Mesendoderm (in vitro differentiated cells): Measurements from ENCODE around the gene ADPRH.
"Not testable (repeated sequence)": the region's sequence is repeated elsewhere in the genome, so short reads cannot be mapped to it uniquely, and the experiment has no call there.

Experiments
- DNase-seq: peaks from one replicate; pipeline ENCODE4 v3.0.0; 2013
- H2AK5ac ChIP-seq: 2 replicates; pipeline ENCODE4 v1.6.1; 2013; ENCODE audit warnings: low read length, inconsistent platforms
- H2BK120ac ChIP-seq: 2 replicates; pipeline ENCODE4 v1.6.1; 2013; ENCODE audit warnings: low read depth, mild to moderate bottlenecking, low read length, moderate library complexity, mixed read lengths
- H2BK15ac ChIP-seq: replicated peaks from 2 replicates; pipeline ENCODE4 v1.6.1; 2013; ENCODE audit warnings: low read depth, mild to moderate bottlenecking, moderate library complexity
- H2BK5ac ChIP-seq: 2 replicates; pipeline ENCODE4 v1.6.1; 2013; ENCODE audit warnings: low read length, inconsistent platforms
- H3K18ac ChIP-seq: 2 replicates; pipeline ENCODE4 v1.6.1; 2013; ENCODE audit warnings: mild to moderate bottlenecking, low read length, mixed read lengths
- H3K23ac ChIP-seq: one replicate; pipeline ENCODE4 v1.6.1; 2013; ENCODE audit warnings: low read length
- H3K27ac ChIP-seq: 2 replicates; pipeline ENCODE4 v1.5.1; 2013; ENCODE audit warnings: low read depth, mild to moderate bottlenecking, inconsistent platforms, low read length, moderate library complexity
- H3K27me3 ChIP-seq: 2 replicates; pipeline ENCODE4 v1.6.1; 2013; ENCODE audit warnings: low read length, control low read depth, mild to moderate bottlenecking, inconsistent platforms; ENCODE audit not compliant: insufficient read depth, poor library complexity
- H3K36me3 ChIP-seq: 2 replicates; pipeline ENCODE4 v1.6.1; 2013; ENCODE audit warnings: low read length, inconsistent platforms; ENCODE audit not compliant: control insufficient read depth, insufficient read depth
- H3K4ac ChIP-seq: one replicate; pipeline ENCODE4 v1.6.1; 2013; ENCODE audit warnings: low read depth, mild to moderate bottlenecking, low read length, moderate library complexity
- H3K4me1 ChIP-seq: 2 replicates; pipeline ENCODE4 v1.6.1; 2013; ENCODE audit warnings: low read depth, low read length, inconsistent platforms; ENCODE audit not compliant: control insufficient read depth
- H3K4me2 ChIP-seq: 2 replicates; pipeline ENCODE4 v1.6.1; 2013; ENCODE audit warnings: low read length
- H3K4me3 ChIP-seq: 2 replicates; pipeline ENCODE4 v1.5.1; 2013; ENCODE audit warnings: mild to moderate bottlenecking, low read length
- H3K56ac ChIP-seq: one replicate; pipeline ENCODE4 v1.6.1; 2013; ENCODE audit warnings: low read length
- H3K79me1 ChIP-seq: 2 replicates; pipeline ENCODE4 v1.6.1; 2013; ENCODE audit warnings: low read length, inconsistent platforms
- H3K79me2 ChIP-seq: 2 replicates; pipeline ENCODE4 v1.6.1; 2013; ENCODE audit warnings: mild to moderate bottlenecking, low read length; ENCODE audit not compliant: control insufficient read depth, insufficient read depth
- H3K9ac ChIP-seq: 2 replicates; pipeline ENCODE4 v1.6.1; 2013; ENCODE audit warnings: low read length, inconsistent platforms
- H4K5ac ChIP-seq: one replicate; pipeline ENCODE4 v1.6.1; 2013; ENCODE audit warnings: low read length
- H4K8ac ChIP-seq: one replicate; pipeline ENCODE4 v1.6.1; 2013; ENCODE audit warnings: low read depth, mild to moderate bottlenecking, control low read depth, low read length, moderate library complexity
- WGBS: extraction: QIAGEN DNeasy Blood & Tissue Kit; methylation state at CpG from one replicate; pipeline ENCODE4 v1.1.7; 2013; ENCODE audit warnings: low lambda C conversion rate, missing lambda C conversion rate; ENCODE audit not compliant: insufficient coverage; ENCODE audit errors: extremely low coverage; 5-methylcytosine and 5-hydroxymethylcytosine counted together

ADPRH gene

DNA sequence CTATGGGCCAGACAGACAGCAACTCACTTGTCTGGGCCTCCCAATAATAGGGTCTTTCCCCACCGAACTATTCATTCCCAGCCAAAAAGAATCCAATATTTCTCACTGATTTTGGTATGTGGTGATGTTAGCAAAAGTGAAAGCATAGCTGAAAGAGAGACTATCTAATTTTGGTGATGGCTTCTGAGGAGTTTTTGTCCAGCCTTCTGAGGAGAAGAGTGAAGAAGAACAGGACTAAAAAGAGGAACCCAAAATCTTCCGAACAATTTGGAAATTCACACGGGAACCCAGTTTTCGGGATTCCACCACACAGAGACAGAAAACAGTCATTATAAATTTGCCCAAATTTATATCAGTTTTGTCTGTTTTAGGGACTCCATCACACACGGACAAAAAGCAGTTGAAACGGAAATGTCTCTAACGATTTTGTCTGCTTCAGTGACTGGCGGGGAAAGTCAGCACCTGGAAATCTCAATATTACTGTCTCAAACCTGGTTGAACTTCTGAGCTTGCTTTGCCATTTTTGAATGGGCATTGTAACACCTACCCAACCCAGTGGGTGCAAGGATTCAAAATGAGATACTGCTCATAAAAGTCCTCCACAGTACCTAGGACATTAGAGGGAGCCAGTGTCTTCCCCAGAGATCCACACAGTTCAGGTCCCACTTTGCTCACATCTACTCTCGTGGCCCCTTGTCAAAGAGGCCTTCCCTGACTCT lies 28.9 kb upstream of the ADPRH start:
- WGBS: no CpG with 5 or more reads among the region's 9 CpGs
- no peak for DNase-seq
- Histone ChIP-seq H3K9ac (no peak overlapping the region), H3K79me1 (no peaks in the 10 kb centered on the region), H3K27me3 (no peaks in the 10 kb centered on the region), H3K79me2 (no peaks in the 10 kb centered on the region), H3K4ac (no peak overlapping the region), H3K23ac (no peak overlapping the region), H3K27ac (no peak overlapping the region), H2BK15ac (no peak overlapping the region), H3K56ac (no peak overlapping the region), H3K4me3 (no peak overlapping the region), H3K4me2 (no peak overlapping the region), H2BK5ac (no peak overlapping the region), H4K8ac (no peak overlapping the region), H2BK120ac (no peak overlapping the region), H3K4me1 (no peaks in the 10 kb centered on the region), H3K18ac (no peak overlapping the region), H2AK5ac (no peak overlapping the region), H4K5ac (no peak overlapping the region), H3K36me3 (no peaks in the 10 kb centered on the region)

GRCh38 chr3:119551598-119551997 lies 27.7 kb upstream of the ADPRH start:
- H2AK5ac ChIP-seq: no peak overlapping the region
- no peak overlapping the region for H4K5ac ChIP-seq
- WGBS: no CpG with 5 or more reads among the region's 5 CpGs
- H3K9ac ChIP-seq: no peak overlapping the region
- H4K8ac ChIP-seq: no peak overlapping the region
- H3K56ac ChIP-seq: no peak overlapping the region
- H3K27ac ChIP-seq: no peak overlapping the region
- H3K36me3 ChIP-seq: no peaks in the 10 kb centered on the region
- H3K23ac ChIP-seq: peak overlapping the region; percentile 45
- no peak overlapping the region for H2BK15ac ChIP-seq
- H2BK120ac ChIP-seq: no peak overlapping the region
- no peak overlapping the region for H2BK5ac ChIP-seq
- no peaks in the 10 kb centered on the region for H3K79me2 ChIP-seq
- H3K4ac ChIP-seq: no peak overlapping the region
- H3K79me1 ChIP-seq: no peaks in the 10 kb centered on the region
- DNase-seq: no peak
- H3K4me1 ChIP-seq: no peaks in the 10 kb centered on the region
- no peaks in the 10 kb centered on the region for H3K27me3 ChIP-seq
- H3K18ac ChIP-seq: no peak overlapping the region
- no peak overlapping the region for H3K4me2 ChIP-seq
- H3K4me3 ChIP-seq: no peak overlapping the region

DNA sequence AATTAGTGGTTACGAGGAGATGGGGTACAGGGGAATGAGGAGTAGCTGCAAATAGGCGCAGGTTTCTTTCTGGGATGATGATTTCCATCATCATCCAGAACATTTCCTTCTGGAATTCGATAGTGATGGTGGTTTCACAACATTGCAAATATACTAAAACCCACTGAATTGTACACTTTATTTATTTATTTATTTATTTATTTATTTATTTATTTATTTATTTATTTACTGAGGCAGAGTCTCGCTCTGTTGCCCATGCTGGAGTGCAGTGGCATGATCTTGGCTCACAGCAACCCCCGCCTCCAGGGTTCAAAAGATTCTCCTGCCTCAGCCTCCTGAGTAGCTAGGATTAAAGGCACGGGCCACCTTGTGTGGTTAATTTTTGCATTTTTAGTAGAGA lies 26.4 kb upstream of the ADPRH start:
- H2BK15ac ChIP-seq, H4K5ac ChIP-seq, H3K18ac ChIP-seq, H4K8ac ChIP-seq, H3K79me2 ChIP-seq, H3K36me3 ChIP-seq, H2BK5ac ChIP-seq, H3K4me2 ChIP-seq, H2BK120ac ChIP-seq, H3K23ac ChIP-seq, H3K27me3 ChIP-seq, H3K4ac ChIP-seq, H3K56ac ChIP-seq, H3K9ac ChIP-seq, H2AK5ac ChIP-seq, H3K79me1 ChIP-seq, H3K4me1 ChIP-seq, H3K4me3 ChIP-seq, H3K27ac ChIP-seq, DNase-seq: not testable (repeated sequence)
- no CpG with 5 or more reads among the region's 6 CpGs for WGBS

DNA sequence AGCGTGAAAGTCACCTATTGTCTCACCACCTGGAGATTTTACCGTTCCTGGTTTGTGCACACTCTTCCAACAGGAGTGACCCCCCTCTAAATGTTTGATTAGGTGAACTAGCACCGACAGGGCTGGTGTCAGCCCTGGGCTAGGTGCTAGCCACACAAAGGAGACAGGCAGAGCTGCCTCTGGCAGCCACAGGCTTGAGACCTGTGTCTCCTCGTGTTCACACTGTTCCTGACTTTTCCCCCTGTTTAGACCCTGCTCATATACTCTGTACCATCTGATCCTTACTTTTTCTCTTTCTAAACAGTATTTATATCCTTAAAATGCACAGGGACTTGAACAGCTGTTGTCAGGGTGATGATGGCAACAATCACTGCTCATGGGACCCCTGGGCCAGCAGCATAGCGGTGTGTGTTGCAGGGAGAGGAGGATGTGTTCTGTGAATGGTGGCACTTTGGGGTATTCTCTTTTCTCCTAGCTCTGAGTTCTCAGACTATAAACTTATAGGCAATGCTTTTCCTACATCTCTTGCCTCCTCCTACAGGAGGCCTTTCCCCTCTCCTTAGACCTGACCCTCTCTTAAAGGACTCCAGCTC lies 25.4 kb upstream of the ADPRH start:
- Histone ChIP-seq H3K4me1 (no peaks in the 10 kb centered on the region), H3K23ac (no peak overlapping the region), H3K4me2 (no peak overlapping the region), H3K79me1 (no peaks in the 10 kb centered on the region), H3K56ac (no peak overlapping the region), H3K27me3 (no peaks in the 10 kb centered on the region), H3K4ac (no peak overlapping the region), H3K27ac (no peak overlapping the region), H3K79me2 (no peaks in the 10 kb centered on the region), H2BK5ac (no peak overlapping the region), H4K8ac (no peak overlapping the region), H3K4me3 (no peak overlapping the region), H2BK15ac (no peak overlapping the region), H2BK120ac (no peak overlapping the region), H2AK5ac (no peak overlapping the region), H4K5ac (no peak overlapping the region), H3K18ac (no peak overlapping the region), H3K9ac (no peak overlapping the region), H3K36me3 (no peaks in the 10 kb centered on the region)
- WGBS: no CpG with 5 or more reads among the region's 5 CpGs
- DNase-seq: no peak

DNA sequence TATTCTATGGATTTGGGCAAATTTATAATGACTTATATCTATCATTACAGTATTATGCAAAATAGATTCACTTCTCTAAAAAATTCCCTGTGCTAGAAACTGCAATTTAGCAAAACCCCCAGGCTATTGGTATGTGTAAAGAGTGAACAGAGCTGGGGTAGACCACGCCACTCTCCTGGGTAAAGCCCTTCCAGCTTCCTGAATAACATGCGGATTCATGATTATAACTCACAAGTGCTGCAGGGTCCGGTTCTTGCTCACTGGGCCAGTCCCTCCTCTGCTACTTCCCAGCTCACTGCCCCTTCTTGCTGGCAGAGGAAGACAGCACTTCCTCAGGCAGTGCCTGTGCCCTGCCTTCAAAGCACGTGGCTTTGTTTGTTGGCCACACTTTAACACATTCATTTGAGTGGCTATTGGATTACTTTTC lies 24.0 kb upstream of the ADPRH start:
- Histone ChIP-seq H4K8ac (no peak overlapping the region), H3K18ac (no peak overlapping the region), H2AK5ac (no peak overlapping the region), H3K23ac (no peak overlapping the region), H3K4me2 (no peak overlapping the region), H3K4ac (no peak overlapping the region), H3K36me3 (no peaks in the 10 kb centered on the region), H3K4me1 (no peaks in the 10 kb centered on the region), H3K27ac (no peak overlapping the region), H3K79me2 (no peaks in the 10 kb centered on the region), H3K4me3 (no peak overlapping the region), H3K27me3 (no peaks in the 10 kb centered on the region), H4K5ac (no peak overlapping the region), H2BK15ac (no peak overlapping the region), H2BK5ac (no peak overlapping the region), H2BK120ac (no peak overlapping the region), H3K79me1 (no peaks in the 10 kb centered on the region), H3K9ac (no peak overlapping the region), H3K56ac (no peak overlapping the region)
- no CpG with 5 or more reads among the region's 4 CpGs for WGBS
- no peak for DNase-seq

- WGBS: no CpG with 5 or more reads among the region's 1 CpG
- Histone ChIP-seq H3K18ac (no peak overlapping the region), H2AK5ac (no peak overlapping the region), H3K9ac (no peak overlapping the region), H2BK120ac (no peak overlapping the region), H4K8ac (no peak overlapping the region), H3K36me3 (no peaks in the 10 kb centered on the region), H2BK5ac (no peak overlapping the region), H3K23ac (no peak overlapping the region), H3K4ac (no peak overlapping the region), H3K27ac (no peak overlapping the region), H4K5ac (no peak overlapping the region), H2BK15ac (no peak overlapping the region), H3K79me2 (no peaks in the 10 kb centered on the region), H3K56ac (no peak overlapping the region), H3K4me2 (no peak overlapping the region), H3K79me1 (no peaks in the 10 kb centered on the region), H3K27me3 (no peaks in the 10 kb centered on the region), H3K4me1 (no peaks in the 10 kb centered on the region), H3K4me3 (no peak overlapping the region)
- no peak for DNase-seq
Observed at GRCh38 chr3:119555929-119556328, 23.4 kb upstream of the ADPRH start.
